Mucosa of descending colon (tissue), 3 donors: Measurements from ENCODE around the gene AP3D1. TPM values are rescaled to one million over a fixed set of nuclear protein-coding genes. Genes with fewer than 3 reads are reported as not detected.
"Not testable (repeated sequence)": the region's sequence is repeated elsewhere in the genome, so short reads cannot be mapped to it uniquely, and the experiment has no call there.

ENCODE experiments used
- ATAC-seq: fragments of 200-7000 bp; cut with Tn5 transposase; one replicate; pipeline ENCODE4 v1.9.1; 2020; ENCODE audit warnings: mild to moderate bottlenecking, moderate library complexity
- DNase-seq, 3 donors: peaks; one replicate each; pipeline ENCODE4 v3.0.0-alpha.2; 2020
- H3K36me3 ChIP-seq: fragments of 200-600 bp; one replicate; pipeline ENCODE4 v1.8.0; 2021; ENCODE audit warnings: low read depth, mild to moderate bottlenecking
- H3K4me1 ChIP-seq: fragments of 200-600 bp; one replicate; pipeline ENCODE4 v1.8.0; 2021; ENCODE audit warnings: low read depth, mild to moderate bottlenecking
- H3K4me3 ChIP-seq: fragments of 200-600 bp; one replicate; pipeline ENCODE4 v1.8.0; 2021; ENCODE audit warnings: mild to moderate bottlenecking
- H3K9me3 ChIP-seq: fragments of 200-600 bp; one replicate; pipeline ENCODE4 v1.8.0; 2021; ENCODE audit warnings: mild to moderate bottlenecking
- CTCF ChIP-seq: fragments of 200-600 bp; IDR thresholded peaks from one replicate; pipeline ENCODE4 v1.8.0; 2022; ENCODE audit warnings: antibody characterized with exemption, mild to moderate bottlenecking
- intact Hi-C, 2 donors: fragments of 100-400 bp; cut with DNase I in 1 of 2; cut with micrococcal nuclease in 1 of 2; formaldehyde crosslinking; loops; one replicate each; pipeline versions ENCODE4 v1.11.0 to v1.11.1; 2022; cut with DNase I, micrococcal nuclease
- total RNA-seq, 3 donors: library from RNA; stranded (reverse); fragmentation: NEBNext Ultra II Directional in 2 of 3; extraction: Animal tissue kit (Norgen Biotek cat#: 25700) in 2 of 3; gene quantifications; one replicate each; pipeline versions ENCODE4 v1.2.1 to v1.2.4, GENCODE V29; 2021 to 2023
- donor health status: DM: no; HTN: no; CAD: no; lungs with moderate emphysema.
- donor health status: DM: no; HTN: no; CAD: no.
- donor health status: DM: no; HTN: yes; CAD: no.

AP3D1 gene
- total RNA-seq, 3 donors from 2014 or later = 103 to 120 (median 103) TPM

GRCh38 chr19:2136796-2137195 lies 14.6 kb downstream of the AP3D1 start:
- DNase-seq = no peak
- Histone ChIP-seq H3K4me3 (no peak overlapping the region), H3K9me3 (no peaks in the 10 kb centered on the region), H3K4me1 (no peaks in the 10 kb centered on the region), H3K36me3 (peaks cover 6% of the 10 kb centered on the region)
- ATAC-seq = no peak
- intact Hi-C loops = no loop called here
- TF ChIP-seq CTCF = no peak

GRCh38 chr19:2135474-2136402 lies 15.6 kb downstream of the AP3D1 start:
- intact Hi-C loops = no loop called here
- ATAC-seq (peak; percentile 21), DNase-seq (no peak)
- Histone ChIP-seq H3K4me3 (no peak overlapping the region), H3K36me3 (peaks cover 6% of the 10 kb centered on the region), H3K9me3 (no peaks in the 10 kb centered on the region), H3K4me1 (no peaks in the 10 kb centered on the region)
- no peak for TF ChIP-seq CTCF

- no peaks in the 10 kb centered on the region for H3K4me1 ChIP-seq
- ATAC-seq (no peak), DNase-seq (no peak)
- TF ChIP-seq CTCF = no peak
- peaks cover 6% of the 10 kb centered on the region for H3K36me3 ChIP-seq
- no peak overlapping the region for H3K4me3 ChIP-seq
- no peaks in the 10 kb centered on the region for H3K9me3 ChIP-seq
- intact Hi-C loops = no loop called here
Measured at GRCh38 chr19:2132731-2133490, 18.5 kb downstream of the AP3D1 start.

- Histone ChIP-seq H3K4me1 (no peaks in the 10 kb centered on the region), H3K9me3 (no peaks in the 10 kb centered on the region), H3K4me3 (no peak overlapping the region), H3K36me3 (peaks cover 3% of the 10 kb centered on the region)
- intact Hi-C loops = no loop called here
- no peak for TF ChIP-seq CTCF
- ATAC-seq = no peak
- no peak for DNase-seq
Measured at GRCh38 chr19:2132191-2132590, 19.2 kb downstream of the AP3D1 start.

- H3K9me3 ChIP-seq, H3K4me3 ChIP-seq, H3K4me1 ChIP-seq, ATAC-seq, intact Hi-C loops, H3K36me3 ChIP-seq, DNase-seq: not testable (repeated sequence)
Measured at GRCh38 chr19:2131012-2131975, 20.1 kb downstream of the AP3D1 start.
